DND-41 (cell line): ENCODE results near the gene FAM163B.

Experiments
- CTCF ChIP-seq: IDR thresholded peaks from 2 replicates; pipeline ENCODE4 v1.5.1; 2012; ENCODE audit warnings: borderline replicate concordance, low read length, moderate library complexity, mild to moderate bottlenecking; ENCODE audit not compliant: poor library complexity, severe bottlenecking; ENCODE audit errors: extremely low read depth
- EZH2 ChIP-seq: IDR thresholded peaks from 3 replicates; pipeline ENCODE4 v1.6.1; 2012; ENCODE audit warnings: borderline replicate concordance, low read depth, mild to moderate bottlenecking, moderate library complexity, low read length, inconsistent platforms; ENCODE audit not compliant: severe bottlenecking

GRCh38 chr9:133599470-133600173 is 9.6 kb downstream of the FAM163B start:
- TF ChIP-seq CTCF, result no peak
- TF ChIP-seq EZH2, result no peak
